ENCODE data around the gene CLASRP. TPM values are rescaled to one million over a fixed set of nuclear protein-coding genes. Genes with fewer than 3 reads are reported as not detected.
"Not testable (repeated sequence)": the region's sequence is repeated elsewhere in the genome, so short reads cannot be mapped to it uniquely, and the experiment has no call there.

CLASRP gene
- 10 to 100 TPM; 89.9 to 94.2 TPM for total RNA-seq

- no peaks in the 10 kb centered on the region for H3K9me3 Mint-ChIP-seq
- peak within 1 kb of the TSS; percentile 94 for H3K4me3 Mint-ChIP-seq
- peak; percentile 91 for DNase-seq
- H3K36me3 Mint-ChIP-seq, result peaks cover 39% of the 10 kb centered on the region
- H3K27me3 Mint-ChIP-seq, result no peaks in the 10 kb centered on the region
- H3K27ac Mint-ChIP-seq, result peak within 1 kb of the TSS; percentile 93
- peaks cover 28% of the 10 kb centered on the region for H3K4me1 Mint-ChIP-seq
Measured at GRCh38 chr19:45038931-45039893, at the start of gene CLASRP. Gene CLASRP (plus strand): TSS chr19:45039045. CDS start chr19:45040213, 1,168 bp downstream.

GRCh38 chr19:44990459-44990858 lies 48.4 kb upstream of the CLASRP start:
- H3K36me3 Mint-ChIP-seq, result no peaks in the 10 kb centered on the region
- H3K4me3 Mint-ChIP-seq, result no peak overlapping the region
- H3K27ac Mint-ChIP-seq, result no peak overlapping the region
- no peaks in the 10 kb centered on the region for H3K9me3 Mint-ChIP-seq
- no peak for DNase-seq
- H3K27me3 Mint-ChIP-seq, result no peaks in the 10 kb centered on the region
- peaks cover 2% of the 10 kb centered on the region for H3K4me1 Mint-ChIP-seq

- no peak for DNase-seq
- Mint-ChIP-seq H3K36me3 (no peaks in the 10 kb centered on the region), H3K27me3 (no peaks in the 10 kb centered on the region), H3K27ac (no peak overlapping the region), H3K4me1 (peaks cover 2% of the 10 kb centered on the region), H3K4me3 (no peak overlapping the region), H3K9me3 (no peaks in the 10 kb centered on the region)
Measured at GRCh38 chr19:44990966-44991365, 47.9 kb upstream of the CLASRP start.

- no peaks in the 10 kb centered on the region for H3K9me3 Mint-ChIP-seq
- H3K4me3 Mint-ChIP-seq, result no peak overlapping the region
- no peaks in the 10 kb centered on the region for H3K36me3 Mint-ChIP-seq
- no peak for DNase-seq
- no peak overlapping the region for H3K27ac Mint-ChIP-seq
- H3K27me3 Mint-ChIP-seq, result no peaks in the 10 kb centered on the region
- H3K4me1 Mint-ChIP-seq, result peaks cover 2% of the 10 kb centered on the region
Measured at GRCh38 chr19:44992336-44993163, 46.3 kb upstream of the CLASRP start.

GRCh38 chr19:44993526-44993925 lies 45.3 kb upstream of the CLASRP start:
- no peaks in the 10 kb centered on the region for H3K27me3 Mint-ChIP-seq
- DNase-seq, result no peak
- H3K9me3 Mint-ChIP-seq, result no peaks in the 10 kb centered on the region
- peaks cover 2% of the 10 kb centered on the region for H3K4me1 Mint-ChIP-seq
- no peak overlapping the region for H3K4me3 Mint-ChIP-seq
- peak overlapping the region; percentile 29 for H3K27ac Mint-ChIP-seq
- H3K36me3 Mint-ChIP-seq, result no peaks in the 10 kb centered on the region

- H3K27ac Mint-ChIP-seq, result peak overlapping the region; percentile 29
- H3K4me1 Mint-ChIP-seq, result peaks cover 2% of the 10 kb centered on the region
- no peaks in the 10 kb centered on the region for H3K36me3 Mint-ChIP-seq
- no peak for DNase-seq
- H3K27me3 Mint-ChIP-seq, result no peaks in the 10 kb centered on the region
- no peaks in the 10 kb centered on the region for H3K9me3 Mint-ChIP-seq
- H3K4me3 Mint-ChIP-seq, result no peak overlapping the region
Measured at GRCh38 chr19:44993926-44994537, 44.8 kb upstream of the CLASRP start.

- Mint-ChIP-seq H3K4me3 (no peak overlapping the region), H3K4me1 (peaks cover 13% of the 10 kb centered on the region), H3K36me3 (peaks cover 5% of the 10 kb centered on the region), H3K9me3 (no peaks in the 10 kb centered on the region), H3K27me3 (no peaks in the 10 kb centered on the region), H3K27ac (no peak overlapping the region)
- DNase-seq, result no peak
Measured at GRCh38 chr19:44998025-44998424, 40.8 kb upstream of the CLASRP start.

GRCh38 chr19:44999131-44999925 lies 39.5 kb upstream of the CLASRP start:
- H3K4me3 Mint-ChIP-seq, H3K36me3 Mint-ChIP-seq, DNase-seq, H3K27ac Mint-ChIP-seq, H3K9me3 Mint-ChIP-seq, H3K27me3 Mint-ChIP-seq: not testable (repeated sequence)
- peaks cover 13% of the 10 kb centered on the region for H3K4me1 Mint-ChIP-seq

- Mint-ChIP-seq H3K4me3 (peak overlapping the region; percentile 25), H3K4me1 (peaks cover 11% of the 10 kb centered on the region), H3K27ac (peak overlapping the region; percentile 72)
- H3K36me3 Mint-ChIP-seq, H3K27me3 Mint-ChIP-seq, H3K9me3 Mint-ChIP-seq, DNase-seq: not testable (repeated sequence)
Measured at GRCh38 chr19:45000665-45001064, 38.2 kb upstream of the CLASRP start.

GRCh38 chr19:45001087-45001739 lies 37.6 kb upstream of the CLASRP start, which contains the start of gene RELB:
Gene RELB (plus strand): TSS chr19:45001464. CDS start chr19:45001580, 116 bp downstream.
- Mint-ChIP-seq H3K36me3 (peaks cover 10% of the 10 kb centered on the region), H3K9me3 (no peaks in the 10 kb centered on the region), H3K27ac (peak within 1 kb of the TSS; percentile 99), H3K4me1 (peaks cover 11% of the 10 kb centered on the region), H3K4me3 (peak within 1 kb of the TSS; percentile 96), H3K27me3 (no peaks in the 10 kb centered on the region)
- peak; percentile 96 for DNase-seq

- Mint-ChIP-seq H3K4me3 (no peak overlapping the region), H3K36me3 (peaks cover 22% of the 10 kb centered on the region), H3K4me1 (peaks cover 13% of the 10 kb centered on the region), H3K27me3 (no peaks in the 10 kb centered on the region), H3K27ac (no peak overlapping the region), H3K9me3 (no peaks in the 10 kb centered on the region)
- no peak for DNase-seq
Measured at GRCh38 chr19:45003485-45003884, 35.4 kb upstream of the CLASRP start.

GRCh38 chr19:45005787-45006186 lies 33.1 kb upstream of the CLASRP start:
- H3K27me3 Mint-ChIP-seq, result no peaks in the 10 kb centered on the region
- no peak overlapping the region for H3K4me3 Mint-ChIP-seq
- peaks cover 26% of the 10 kb centered on the region for H3K36me3 Mint-ChIP-seq
- H3K4me1 Mint-ChIP-seq, result peaks cover 13% of the 10 kb centered on the region
- DNase-seq, result no peak
- H3K9me3 Mint-ChIP-seq, result no peaks in the 10 kb centered on the region
- H3K27ac Mint-ChIP-seq, result no peak overlapping the region

- Mint-ChIP-seq H3K36me3 (peaks cover 19% of the 10 kb centered on the region), H3K27ac (no peak overlapping the region), H3K27me3 (no peaks in the 10 kb centered on the region), H3K4me1 (peaks cover 2% of the 10 kb centered on the region), H3K4me3 (no peak overlapping the region), H3K9me3 (no peaks in the 10 kb centered on the region)
- no peak for DNase-seq
Measured at GRCh38 chr19:45008552-45008951, 30.3 kb upstream of the CLASRP start.
